Endodermal cell (in vitro differentiated cells): ENCODE measurements around the gene LIPC. TPM values are rescaled to one million over a fixed set of nuclear protein-coding genes. Genes with fewer than 3 reads are reported as not detected.

Source experiments
- DNase-seq: peaks from one replicate; pipeline ENCODE4 v3.0.0-alpha.2; 2017
- H3K27ac ChIP-seq: 2 replicates; pipeline ENCODE4 v1.5.1; 2013; ENCODE audit warnings: mild to moderate bottlenecking, low read depth, low read length, moderate library complexity
- H3K27me3 ChIP-seq: 2 replicates; pipeline ENCODE4 v1.6.1; 2013; ENCODE audit warnings: mild to moderate bottlenecking, low read length, moderate library complexity; ENCODE audit not compliant: insufficient read depth, control insufficient read depth, poor library complexity, severe bottlenecking
- H3K36me3 ChIP-seq: 2 replicates; pipeline ENCODE4 v1.7.0; 2013; ENCODE audit warnings: mild to moderate bottlenecking, low read length, moderate library complexity; ENCODE audit not compliant: control insufficient read depth, insufficient read depth
- H3K4me1 ChIP-seq: one replicate; pipeline ENCODE4 v1.7.0; 2013; ENCODE audit warnings: low read length; ENCODE audit not compliant: control insufficient read depth, insufficient read depth
- H3K4me3 ChIP-seq: 2 replicates; pipeline ENCODE4 v1.5.1; 2013; ENCODE audit warnings: mild to moderate bottlenecking, low read length, moderate library complexity
- H3K9ac ChIP-seq: 2 replicates; pipeline ENCODE4 v1.6.1; 2013; ENCODE audit warnings: mild to moderate bottlenecking, low read length, moderate library complexity; ENCODE audit not compliant: poor library complexity, severe bottlenecking; ENCODE audit errors: extremely low read depth
- H3K9me3 ChIP-seq: 2 replicates; pipeline ENCODE4 v1.6.1; 2013; ENCODE audit warnings: mild to moderate bottlenecking, low read length, moderate library complexity; ENCODE audit not compliant: control insufficient read depth
- H3K27ac Mint-ChIP-seq: 2 replicates; pipeline ENCODE4 v1.8.0; 2020; ENCODE audit warnings: mixed read lengths
- H3K27me3 Mint-ChIP-seq: 2 replicates; pipeline ENCODE4 v1.8.0; 2021; ENCODE audit warnings: mild to moderate bottlenecking, mixed read lengths; ENCODE audit not compliant: insufficient read depth
- H3K36me3 Mint-ChIP-seq: 2 replicates; pipeline ENCODE4 v1.8.0; 2020; ENCODE audit warnings: low read depth, mixed read lengths
- H3K4me1 Mint-ChIP-seq: 2 replicates; pipeline ENCODE4 v1.8.0; 2020; ENCODE audit warnings: mixed read lengths
- H3K4me3 Mint-ChIP-seq: 2 replicates; pipeline ENCODE4 v1.8.0; 2020; ENCODE audit warnings: mild to moderate bottlenecking, moderate library complexity, mixed read lengths
- H3K9me3 Mint-ChIP-seq: 2 replicates; pipeline ENCODE4 v1.8.0; 2020; ENCODE audit warnings: mild to moderate bottlenecking, mixed read lengths
- WGBS, 2 experiments: methylation state at CpG; one replicate each; pipeline versions ENCODE4 v1.1.5 to v1.1.7; 2013; ENCODE audit warnings: missing lambda C conversion rate in 2 of 2, mixed read lengths in 1 of 2; ENCODE audit not compliant: insufficient coverage in 1 of 2, insufficient read length in 1 of 2; 5-methylcytosine and 5-hydroxymethylcytosine counted together
- total RNA-seq, 2 donors: library from RNA; stranded (reverse); fragmentation: NEBNext Ultra II Directional in 1 of 2; extraction: Animal tissue kit (Norgen Biotek cat#: 25700) in 1 of 2; gene quantifications; 2 replicates in 1 of 2; 3 replicates in 1 of 2; pipeline ENCODE4 v1.2.1, GENCODE V29; 2021
- TF ChIP-seq, protein P1 (sequence below): fragments of 200-600 bp; sonication (generic); conservative IDR thresholded peaks from 2 replicates; pipeline ENCODE4 v1.5.0; 2021; ENCODE audit warnings: antibody characterized with exemption, mild to moderate bottlenecking

LIPC gene
- total RNA-seq, 2 donors from 2014 or later: not detected

DNA sequence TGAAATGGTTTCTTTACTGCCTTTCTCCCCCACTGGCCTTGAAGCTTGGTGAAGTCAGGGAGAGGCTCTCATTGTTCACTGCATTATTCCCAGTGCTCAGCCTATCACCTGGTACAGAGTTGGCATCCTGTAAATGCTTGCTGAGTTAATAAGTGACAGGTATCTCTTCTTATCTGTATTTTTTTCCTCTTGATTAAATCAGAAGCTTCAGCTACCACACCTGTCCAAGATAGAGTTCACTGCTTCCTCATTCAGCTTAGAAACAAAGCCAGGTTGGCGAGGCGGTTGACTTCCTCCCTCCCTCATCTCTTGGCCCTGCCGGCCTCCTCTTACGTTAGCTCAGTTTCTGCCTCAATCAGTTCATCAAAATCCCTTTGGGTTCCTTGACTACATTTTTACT is 142.8 kb downstream of the LIPC start:
- 84 to 85% methylated on average over 2 to 4 of the region's 4 CpGs for WGBS, 2 experiments

GRCh38 chr15:58575045-58575786 is 143.4 kb downstream of the LIPC start:
- Mint-ChIP-seq H3K4me3 (no peak overlapping the region), H3K27me3 (no peaks in the 10 kb centered on the region), H3K36me3 (no peaks in the 10 kb centered on the region), H3K27ac (peak overlapping the region; percentile 5), H3K4me1 (peaks cover 13% of the 10 kb centered on the region), H3K9me3 (peaks cover 3% of the 10 kb centered on the region)
- no peaks in the 10 kb centered on the region for H3K27me3 ChIP-seq
- TF ChIP-seq, protein P1, sequence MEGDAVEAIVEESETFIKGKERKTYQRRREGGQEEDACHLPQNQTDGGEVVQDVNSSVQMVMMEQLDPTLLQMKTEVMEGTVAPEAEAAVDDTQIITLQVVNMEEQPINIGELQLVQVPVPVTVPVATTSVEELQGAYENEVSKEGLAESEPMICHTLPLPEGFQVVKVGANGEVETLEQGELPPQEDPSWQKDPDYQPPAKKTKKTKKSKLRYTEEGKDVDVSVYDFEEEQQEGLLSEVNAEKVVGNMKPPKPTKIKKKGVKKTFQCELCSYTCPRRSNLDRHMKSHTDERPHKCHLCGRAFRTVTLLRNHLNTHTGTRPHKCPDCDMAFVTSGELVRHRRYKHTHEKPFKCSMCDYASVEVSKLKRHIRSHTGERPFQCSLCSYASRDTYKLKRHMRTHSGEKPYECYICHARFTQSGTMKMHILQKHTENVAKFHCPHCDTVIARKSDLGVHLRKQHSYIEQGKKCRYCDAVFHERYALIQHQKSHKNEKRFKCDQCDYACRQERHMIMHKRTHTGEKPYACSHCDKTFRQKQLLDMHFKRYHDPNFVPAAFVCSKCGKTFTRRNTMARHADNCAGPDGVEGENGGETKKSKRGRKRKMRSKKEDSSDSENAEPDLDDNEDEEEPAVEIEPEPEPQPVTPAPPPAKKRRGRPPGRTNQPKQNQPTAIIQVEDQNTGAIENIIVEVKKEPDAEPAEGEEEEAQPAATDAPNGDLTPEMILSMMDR: peak; percentile 30
- H3K36me3 ChIP-seq: no peaks in the 10 kb centered on the region
- 93 to 94% methylated on average over 10 to 14 of the region's 14 CpGs for WGBS, 2 experiments
- no peak overlapping the region for H3K9ac ChIP-seq
- DNase-seq: no peak
- H3K9me3 ChIP-seq: peaks cover 11% of the 10 kb centered on the region
- no peaks in the 10 kb centered on the region for H3K4me1 ChIP-seq
- H3K27ac ChIP-seq: no peak overlapping the region
- no peak overlapping the region for H3K4me3 ChIP-seq

More for the DNA sequence above, 142.8 kb downstream of the LIPC start:
- no peak overlapping the region for H3K27ac ChIP-seq
- H3K36me3 Mint-ChIP-seq: no peaks in the 10 kb centered on the region
- H3K4me3 ChIP-seq: no peak overlapping the region
- no peak overlapping the region for H3K9ac ChIP-seq
- TF ChIP-seq, protein P1: no peak
- H3K4me1 ChIP-seq: no peaks in the 10 kb centered on the region
- no peaks in the 10 kb centered on the region for H3K27me3 ChIP-seq
- no peaks in the 10 kb centered on the region for H3K27me3 Mint-ChIP-seq
- H3K27ac Mint-ChIP-seq: peak overlapping the region; percentile 5
- peaks cover 13% of the 10 kb centered on the region for H3K4me1 Mint-ChIP-seq
- no peaks in the 10 kb centered on the region for H3K36me3 ChIP-seq
- H3K9me3 Mint-ChIP-seq: peaks cover 3% of the 10 kb centered on the region
- peaks cover 15% of the 10 kb centered on the region for H3K9me3 ChIP-seq
- H3K4me3 Mint-ChIP-seq: no peak overlapping the region
- no peak for DNase-seq

DNA sequence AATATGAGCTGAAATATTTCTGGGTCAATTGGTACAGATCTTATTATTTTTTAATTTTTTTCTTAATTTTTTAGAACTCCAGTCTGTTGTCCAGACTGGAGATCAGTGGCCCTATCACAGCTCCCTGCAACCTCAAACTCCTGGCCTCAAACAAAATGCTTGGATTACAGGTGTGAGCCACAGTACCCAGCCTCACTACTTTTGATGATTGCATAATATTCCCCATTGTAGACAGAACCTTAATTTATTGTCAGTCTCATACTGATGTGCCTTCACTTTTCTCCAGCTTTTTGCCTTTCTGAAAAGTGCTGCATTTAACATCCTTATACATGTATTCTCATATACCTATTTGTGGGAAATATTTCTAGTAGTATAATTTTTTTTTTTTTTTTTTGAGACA is 144.9 kb downstream of the LIPC start:
- H3K27ac Mint-ChIP-seq: no peak overlapping the region
- Histone ChIP-seq H3K9me3 (peaks cover 11% of the 10 kb centered on the region), H3K4me3 (no peak overlapping the region), H3K27ac (no peak overlapping the region), H3K4me1 (no peaks in the 10 kb centered on the region), H3K9ac (no peak overlapping the region), H3K36me3 (no peaks in the 10 kb centered on the region), H3K27me3 (no peaks in the 10 kb centered on the region)
- H3K27me3 Mint-ChIP-seq: no peaks in the 10 kb centered on the region
- no peaks in the 10 kb centered on the region for H3K36me3 Mint-ChIP-seq
- peaks cover 3% of the 10 kb centered on the region for H3K9me3 Mint-ChIP-seq
- H3K4me3 Mint-ChIP-seq: no peak overlapping the region
- no peak for DNase-seq
- H3K4me1 Mint-ChIP-seq: peaks cover 13% of the 10 kb centered on the region
- TF ChIP-seq, protein P1: no peak
